Measurements from ENCODE around the gene HLA-DOA.

DNA sequence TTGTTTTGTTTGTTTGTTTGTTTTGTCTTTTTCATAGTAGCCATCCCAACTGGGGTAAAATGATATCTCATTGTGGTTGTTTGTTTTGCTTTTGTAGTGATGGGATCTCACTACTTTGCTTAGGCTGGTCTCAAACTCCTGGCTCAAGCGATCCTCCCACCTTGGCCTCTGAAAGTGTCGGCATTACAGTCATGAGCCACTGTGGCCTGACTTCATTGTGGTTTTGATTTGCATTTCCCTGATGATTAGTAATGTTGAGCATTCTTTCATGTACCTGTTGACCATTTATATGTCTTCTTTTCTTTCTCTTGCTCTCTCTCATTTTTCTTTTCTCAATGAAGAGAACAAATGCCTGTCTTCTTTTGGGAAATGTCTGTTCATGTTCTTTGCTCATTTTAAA is 30.8 kb upstream of the HLA-DOA start:
- TF ChIP-seq CTCF (IDR thresholded peaks at IDR 0.05), result no peak
- no peak for TF ChIP-seq POLR2A (IDR thresholded peaks at IDR 0.05)
- TF ChIP-seq POLR2AphosphoS5 (IDR thresholded peaks at IDR 0.05), result no peak
